Measurements from ENCODE around the gene MAPK10. TPM values are rescaled to one million over a fixed set of nuclear protein-coding genes. Genes with fewer than 3 reads are reported as not detected.

Gene MAPK10
- total RNA-seq, 1 experiment from 2014 or later = 0.79 TPM

- no peaks in the 10 kb centered on the region for H3K4me1 ChIP-seq
- no peaks in the 10 kb centered on the region for H3K4me1 Mint-ChIP-seq (ENCODE audit: low read depth, unreplicated experiment)
- H3K27me3 Mint-ChIP-seq (ENCODE audit: insufficient read depth, unreplicated experiment) = no peaks in the 10 kb centered on the region
- DNase-seq = no peak
- ChIA-PET CTCF (no interaction called here), POLR2A (no interaction called here)
- no peaks in the 10 kb centered on the region for H3K36me3 Mint-ChIP-seq (ENCODE audit: insufficient read depth, unreplicated experiment)
- TF ChIP-seq, protein P1, sequence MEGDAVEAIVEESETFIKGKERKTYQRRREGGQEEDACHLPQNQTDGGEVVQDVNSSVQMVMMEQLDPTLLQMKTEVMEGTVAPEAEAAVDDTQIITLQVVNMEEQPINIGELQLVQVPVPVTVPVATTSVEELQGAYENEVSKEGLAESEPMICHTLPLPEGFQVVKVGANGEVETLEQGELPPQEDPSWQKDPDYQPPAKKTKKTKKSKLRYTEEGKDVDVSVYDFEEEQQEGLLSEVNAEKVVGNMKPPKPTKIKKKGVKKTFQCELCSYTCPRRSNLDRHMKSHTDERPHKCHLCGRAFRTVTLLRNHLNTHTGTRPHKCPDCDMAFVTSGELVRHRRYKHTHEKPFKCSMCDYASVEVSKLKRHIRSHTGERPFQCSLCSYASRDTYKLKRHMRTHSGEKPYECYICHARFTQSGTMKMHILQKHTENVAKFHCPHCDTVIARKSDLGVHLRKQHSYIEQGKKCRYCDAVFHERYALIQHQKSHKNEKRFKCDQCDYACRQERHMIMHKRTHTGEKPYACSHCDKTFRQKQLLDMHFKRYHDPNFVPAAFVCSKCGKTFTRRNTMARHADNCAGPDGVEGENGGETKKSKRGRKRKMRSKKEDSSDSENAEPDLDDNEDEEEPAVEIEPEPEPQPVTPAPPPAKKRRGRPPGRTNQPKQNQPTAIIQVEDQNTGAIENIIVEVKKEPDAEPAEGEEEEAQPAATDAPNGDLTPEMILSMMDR (IDR thresholded peaks at IDR 0.05; ENCODE audit: insufficient read depth in 1 of 2, low read depth in 1 of 2, low read length in 1 of 2, severe bottlenecking in 1 of 2, unreplicated experiment in 1 of 2) = no peak
- H3K4me3 ChIP-seq (ENCODE audit: low read depth, low read length) = no peak overlapping the region
- H3K27me3 ChIP-seq (replicated peaks; ENCODE audit: control insufficient read depth, insufficient read depth, low read length) = no peaks in the 10 kb centered on the region
- no peaks in the 10 kb centered on the region for H3K9me3 ChIP-seq
- no peak overlapping the region for H3K27ac Mint-ChIP-seq (ENCODE audit: unreplicated experiment)
- no peaks in the 10 kb centered on the region for H3K9me3 Mint-ChIP-seq (ENCODE audit: unreplicated experiment)
- no peaks in the 10 kb centered on the region for H3K36me3 ChIP-seq (ENCODE audit: control insufficient read depth, insufficient read depth, low read length)
- BruUV-seq (replicated peaks) = no TSS peak
- intact Hi-C loops (cut with micrococcal nuclease; ENCODE audit: unreplicated experiment) = no loop called here
- H3K4me3 Mint-ChIP-seq (ENCODE audit: unreplicated experiment) = no peak overlapping the region
These were observed 109.2 kb downstream of the MAPK10 start for GRCh38 chr4:86250619-86251018.

GRCh38 chr4:86250006-86250405 lies 109.8 kb downstream of the MAPK10 start:
- Mint-ChIP-seq H3K9me3 (ENCODE audit: unreplicated experiment) (no peaks in the 10 kb centered on the region), H3K27me3 (ENCODE audit: insufficient read depth, unreplicated experiment) (no peaks in the 10 kb centered on the region), H3K4me1 (ENCODE audit: low read depth, unreplicated experiment) (no peaks in the 10 kb centered on the region), H3K36me3 (ENCODE audit: insufficient read depth, unreplicated experiment) (no peaks in the 10 kb centered on the region), H3K4me3 (ENCODE audit: unreplicated experiment) (no peak overlapping the region), H3K27ac (ENCODE audit: unreplicated experiment) (no peak overlapping the region)
- Histone ChIP-seq H3K36me3 (ENCODE audit: control insufficient read depth, insufficient read depth, low read length) (no peaks in the 10 kb centered on the region), H3K4me3 (ENCODE audit: low read depth, low read length) (no peak overlapping the region), H3K27me3 (replicated peaks; ENCODE audit: control insufficient read depth, insufficient read depth, low read length) (no peaks in the 10 kb centered on the region), H3K9me3 (no peaks in the 10 kb centered on the region), H3K4me1 (no peaks in the 10 kb centered on the region)
- BruUV-seq (replicated peaks) = no TSS peak
- TF ChIP-seq, protein P1 (IDR thresholded peaks at IDR 0.05; ENCODE audit: insufficient read depth in 1 of 2, low read depth in 1 of 2, low read length in 1 of 2, severe bottlenecking in 1 of 2, unreplicated experiment in 1 of 2) = no peak
- ChIA-PET CTCF (no interaction called here), POLR2A (no interaction called here)
- intact Hi-C loops (cut with micrococcal nuclease; ENCODE audit: unreplicated experiment) = no loop called here
- DNase-seq = no peak

DNA sequence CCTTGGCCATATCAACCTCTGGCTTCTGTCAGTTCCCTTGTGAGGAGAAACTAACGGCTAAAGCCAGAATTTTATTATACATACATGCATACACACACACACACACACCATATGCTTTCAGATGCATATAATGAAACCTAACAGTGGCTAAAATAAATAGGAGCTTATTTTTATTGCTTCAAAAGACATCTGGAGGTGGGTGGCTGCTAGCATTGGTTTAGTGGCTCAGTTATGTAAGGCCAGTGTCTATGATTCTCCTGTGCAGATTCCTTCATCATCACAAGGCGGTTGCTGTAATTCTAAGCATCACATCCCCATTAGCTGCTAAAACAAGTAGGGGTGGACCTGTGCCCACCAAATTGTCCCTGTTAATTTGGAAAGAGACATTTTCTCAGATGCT lies 110.8 kb downstream of the MAPK10 start:
- no peak overlapping the region for H3K4me3 Mint-ChIP-seq (ENCODE audit: unreplicated experiment)
- Histone ChIP-seq H3K27me3 (replicated peaks; ENCODE audit: control insufficient read depth, insufficient read depth, low read length) (no peaks in the 10 kb centered on the region), H3K36me3 (ENCODE audit: control insufficient read depth, insufficient read depth, low read length) (no peaks in the 10 kb centered on the region), H3K4me3 (ENCODE audit: low read depth, low read length) (no peak overlapping the region), H3K4me1 (no peaks in the 10 kb centered on the region), H3K9me3 (no peaks in the 10 kb centered on the region)
- POLR2A ChIA-PET = no interaction called here
- H3K27ac Mint-ChIP-seq (ENCODE audit: unreplicated experiment) = no peak overlapping the region
- BruUV-seq (replicated peaks) = no TSS peak
- DNase-seq = no peak
- H3K27me3 Mint-ChIP-seq (ENCODE audit: insufficient read depth, unreplicated experiment) = no peaks in the 10 kb centered on the region
- no peaks in the 10 kb centered on the region for H3K4me1 Mint-ChIP-seq (ENCODE audit: low read depth, unreplicated experiment)
- no peaks in the 10 kb centered on the region for H3K36me3 Mint-ChIP-seq (ENCODE audit: insufficient read depth, unreplicated experiment)
- intact Hi-C loops (cut with micrococcal nuclease; ENCODE audit: unreplicated experiment) = no loop called here
- CTCF ChIA-PET = no interaction called here
- TF ChIP-seq, protein P1 (IDR thresholded peaks at IDR 0.05; ENCODE audit: insufficient read depth in 1 of 2, low read depth in 1 of 2, low read length in 1 of 2, severe bottlenecking in 1 of 2, unreplicated experiment in 1 of 2) = no peak
- H3K9me3 Mint-ChIP-seq (ENCODE audit: unreplicated experiment) = no peaks in the 10 kb centered on the region
